ENCODE measurements around the gene SASH3. TPM values are rescaled to one million over a fixed set of nuclear protein-coding genes. Genes with fewer than 3 reads are reported as not detected.

SASH3 gene
- total and polyA plus RNA-seq, 2 donors (not counting 1 experiment from before 2014, with no cell fraction given) = 224 to 240 TPM

GRCh38 chrX:129791336-129791735 lies 11.6 kb downstream of the SASH3 start:
- H4K20me1 ChIP-seq (ENCODE audit: control insufficient read depth, insufficient read depth, low read length, poor library complexity, severe bottlenecking) = peaks cover 91% of the 10 kb centered on the region
- no peak overlapping the region for H3K9ac ChIP-seq (ENCODE audit: low read length)
- H3K4me1 Mint-ChIP-seq = peaks cover 17% of the 10 kb centered on the region

More at GRCh38 chrX:129791336-129791735, 11.6 kb downstream of the SASH3 start:
- Mint-ChIP-seq H3K9me3 (ENCODE audit: insufficient read depth) (no peaks in the 10 kb centered on the region), H3K4me3 (no peak overlapping the region), H3K27ac (no peak overlapping the region), H3K27me3 (no peaks in the 10 kb centered on the region)
- Histone ChIP-seq H2AFZ (ENCODE audit: insufficient read depth, low read depth, low read length, poor library complexity, severe bottlenecking) (no peak overlapping the region), H3K27ac (ENCODE audit: low read length in 2 of 2) (no peak overlapping the region), H3K4me2 (replicated peaks; ENCODE audit: low read depth, low read length, poor library complexity, severe bottlenecking) (no peak overlapping the region), H3K9me3 (ENCODE audit: control extremely low read depth in 1 of 3, control insufficient read depth in 2 of 3, insufficient read depth in 1 of 3, low read length in 2 of 3) (no peaks in the 10 kb centered on the region), H3K27me3 (replicated peaks in 1 of 4; ENCODE audit: control extremely low read depth in 1 of 4, control insufficient read depth in 3 of 4, insufficient read depth in 4 of 4, low read length in 3 of 4) (no peaks in the 10 kb centered on the region), H3K36me3 (replicated peaks in 1 of 2; ENCODE audit: control extremely low read depth in 1 of 2, control insufficient read depth in 1 of 2, extremely low read depth in 1 of 2, insufficient read depth in 2 of 2, low read length in 1 of 2) (peaks cover 0 to 87% of the 10 kb centered on the region in 2 experiments), H3K4me1 (ENCODE audit: control insufficient read depth in 2 of 2, insufficient read depth in 2 of 2, low read length in 2 of 2) (peaks cover 16 to 20% of the 10 kb centered on the region in 2 donors), H3K4me3 (ENCODE audit: control extremely low read depth in 1 of 5, extremely low read depth in 1 of 5, insufficient read depth in 1 of 5, low read depth in 2 of 5, low read length in 4 of 5) (no peak overlapping the region), H3K79me2 (ENCODE audit: control insufficient read depth, insufficient read depth, low read length) (peaks cover 26% of the 10 kb centered on the region)
- no peak for ATAC-seq (ENCODE audit: low read depth)
- no peak for DNase-seq
- CTCF ChIA-PET = interaction anchor here (0.9 kb wide), 1 partner anchor 35 kb away, joined by 5 read pairs; no protein-coding TSS in a partner anchor
- POLR2A ChIA-PET = no interaction called here
- 93% methylated on average over 3 of the region's 8 CpGs for WGBS (ENCODE audit: insufficient coverage)
- TF ChIP-seq CTCF (IDR thresholded peaks at IDR 0.05) (no peak), EZH2 (IDR thresholded peaks at IDR 0.05; ENCODE audit: borderline replicate concordance, insufficient read depth, low read depth, low read length, poor library complexity, severe bottlenecking) (no peak)
- intact Hi-C loops (cut with micrococcal nuclease) = no loop called here
